Adipocyte (in vitro differentiated cells): ENCODE measurements around the gene ANAPC2.

Experiments used
- DNase-seq: peaks from one replicate; pipeline ENCODE4 v3.0.0-alpha.2; 2015; ENCODE audit warnings: low read depth
- H3K27me3 ChIP-seq: replicated peaks from 2 replicates; pipeline ENCODE4 v1.7.0; 2013; ENCODE audit warnings: mild to moderate bottlenecking, low read length, moderate library complexity; ENCODE audit not compliant: control insufficient read depth, insufficient read depth
- H3K36me3 ChIP-seq: 2 replicates; pipeline ENCODE4 v1.7.0; 2013; ENCODE audit warnings: low read length, mild to moderate bottlenecking, moderate library complexity; ENCODE audit not compliant: control insufficient read depth, insufficient read depth, severe bottlenecking
- H3K4me1 ChIP-seq: 2 replicates; pipeline ENCODE4 v1.7.0; 2013; ENCODE audit warnings: mild to moderate bottlenecking, low read length, moderate library complexity; ENCODE audit not compliant: control insufficient read depth, insufficient read depth
- H3K4me3 ChIP-seq: 2 replicates; pipeline ENCODE4 v1.7.0; 2013; ENCODE audit warnings: mild to moderate bottlenecking, low read length, moderate library complexity
- H3K9ac ChIP-seq: 2 replicates; pipeline ENCODE4 v1.7.0; 2013; ENCODE audit warnings: mild to moderate bottlenecking, low read length, moderate library complexity
- H3K9me3 ChIP-seq: 2 replicates; pipeline ENCODE4 v1.7.0; 2013; ENCODE audit warnings: mild to moderate bottlenecking, low read length, moderate library complexity; ENCODE audit not compliant: control insufficient read depth

ANAPC2 gene

GRCh38 chr9:137224830-137225694 lies 36.7 kb upstream of the ANAPC2 start, which contains the start of gene CYSRT1:
Gene CYSRT1, plus strand, starts transcription at chr9:137225174. Its CDS starts 448 bp downstream, at chr9:137225622.
- no peak for DNase-seq
- H3K4me1 ChIP-seq, result peaks cover 15% of the 10 kb centered on the region

GRCh38 chr9:137223078-137223970 lies 35.0 kb upstream of the ANAPC2 start:
- Histone ChIP-seq H3K9me3 (no peaks in the 10 kb centered on the region), H3K36me3 (no peaks in the 10 kb centered on the region), H3K9ac (peak overlapping the region; percentile 97), H3K4me3 (peak overlapping the region; percentile 92), H3K27me3 (no peaks in the 10 kb centered on the region), H3K4me1 (peaks cover 23% of the 10 kb centered on the region)
- peak; percentile 100 for DNase-seq

More at GRCh38 chr9:137224830-137225694, 36.7 kb upstream of the ANAPC2 start, which contains the start of gene CYSRT1:
- Histone ChIP-seq H3K27me3 (peaks cover 12% of the 10 kb centered on the region), H3K9ac (peak within 1 kb of the TSS; percentile 97), H3K4me3 (peak within 1 kb of the TSS; percentile 92), H3K9me3 (no peaks in the 10 kb centered on the region), H3K36me3 (no peaks in the 10 kb centered on the region)

DNA sequence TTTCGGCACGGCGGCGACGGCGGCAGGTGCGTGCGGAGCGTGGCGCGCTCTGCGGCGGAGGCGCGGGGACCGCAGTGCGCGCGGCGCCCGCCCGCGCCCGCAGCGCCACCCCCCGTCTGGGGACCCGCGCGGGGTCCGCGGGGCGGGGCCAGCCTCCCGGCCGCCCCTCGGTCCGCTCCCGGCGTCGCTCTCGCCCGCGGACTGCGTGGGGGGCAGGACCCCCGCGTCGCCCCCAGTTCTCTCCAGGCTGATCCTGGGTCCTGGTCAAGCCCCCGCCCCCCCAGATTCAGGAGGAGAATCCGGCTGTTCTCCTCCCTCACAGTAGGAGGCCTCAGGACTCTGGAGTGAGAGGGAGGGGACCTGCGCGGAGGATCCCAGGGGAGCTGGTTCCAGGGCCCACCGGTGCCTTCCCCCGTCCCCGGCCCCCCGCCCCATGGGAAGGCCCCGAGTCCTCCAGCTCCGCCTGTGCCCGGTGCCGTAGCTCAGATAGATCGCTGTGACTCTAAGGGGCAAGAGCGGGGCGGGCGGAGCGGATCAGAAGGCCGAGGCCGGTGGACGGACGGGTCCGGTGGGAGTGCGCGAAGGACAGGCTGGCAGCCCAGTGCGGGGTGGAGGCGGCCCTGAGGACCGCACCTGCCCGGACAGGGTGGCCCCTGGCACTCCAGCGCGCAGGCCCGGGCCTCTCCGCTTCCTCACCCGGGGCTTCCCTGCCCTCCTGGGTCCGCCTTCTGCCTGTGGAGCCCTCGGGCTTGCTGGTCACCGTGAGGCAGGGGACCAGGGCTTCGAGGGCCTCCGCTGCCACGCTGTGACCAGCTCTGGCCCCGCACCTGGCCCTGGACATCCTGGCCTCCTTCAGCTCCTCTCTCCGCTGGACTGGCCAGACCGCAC lies 34.1 kb upstream of the ANAPC2 start, which contains the start of gene RNF208:
RNF208 (minus strand) TSS at position 51 of the 888 bp plus-strand sequence. CDS start 1,028 bp downstream, outside the sequence.
- peak within 1 kb of the TSS; percentile 79 for H3K4me3 ChIP-seq
- peak; percentile 48 for DNase-seq

DNA sequence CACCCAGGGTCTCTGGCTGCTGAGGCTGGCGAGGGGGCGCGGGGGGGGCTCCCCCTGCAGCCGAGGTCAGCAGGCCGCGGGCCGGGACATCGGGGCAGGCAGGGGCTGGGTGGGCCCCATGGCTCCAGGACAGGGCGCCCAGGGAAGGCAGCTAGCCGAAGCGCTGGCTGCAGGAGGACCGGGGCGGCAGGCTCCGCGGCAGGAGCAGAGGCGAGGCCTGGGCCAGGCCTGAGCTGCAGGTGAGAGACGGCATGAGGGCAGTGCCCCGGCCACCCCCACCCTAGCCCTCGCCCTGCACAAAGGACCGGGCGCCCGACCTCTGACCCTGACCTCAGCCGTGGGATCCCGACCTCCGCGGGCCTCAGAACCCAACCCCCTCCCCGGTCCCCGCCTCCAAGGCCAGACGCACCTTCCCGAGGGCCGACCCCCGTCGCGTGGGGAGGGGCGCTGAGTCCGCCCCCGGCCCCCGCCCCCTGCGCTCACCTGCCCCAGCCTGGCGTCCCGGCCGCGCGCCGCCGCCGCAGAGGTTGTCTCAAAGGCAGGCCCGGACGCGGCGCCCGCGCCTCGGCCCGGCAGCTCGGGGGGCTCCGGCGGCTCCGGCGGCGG lies 33.2 kb upstream of the ANAPC2 start:
- no peak overlapping the region for H3K9ac ChIP-seq
- H3K9me3 ChIP-seq, result no peaks in the 10 kb centered on the region
- DNase-seq, result no peak
- H3K4me3 ChIP-seq, result no peak overlapping the region
- H3K4me1 ChIP-seq, result peaks cover 31% of the 10 kb centered on the region
- H3K27me3 ChIP-seq, result no peaks in the 10 kb centered on the region
- no peaks in the 10 kb centered on the region for H3K36me3 ChIP-seq

More for the DNA sequence above, 34.1 kb upstream of the ANAPC2 start, which contains the start of gene RNF208:
- Histone ChIP-seq H3K4me1 (peaks cover 28% of the 10 kb centered on the region), H3K27me3 (no peaks in the 10 kb centered on the region), H3K9me3 (no peaks in the 10 kb centered on the region), H3K9ac (peak within 1 kb of the TSS; percentile 73), H3K36me3 (no peaks in the 10 kb centered on the region)

- no peak for DNase-seq
These were observed 32.7 kb upstream of the ANAPC2 start for GRCh38 chr9:137221095-137221505.

DNA sequence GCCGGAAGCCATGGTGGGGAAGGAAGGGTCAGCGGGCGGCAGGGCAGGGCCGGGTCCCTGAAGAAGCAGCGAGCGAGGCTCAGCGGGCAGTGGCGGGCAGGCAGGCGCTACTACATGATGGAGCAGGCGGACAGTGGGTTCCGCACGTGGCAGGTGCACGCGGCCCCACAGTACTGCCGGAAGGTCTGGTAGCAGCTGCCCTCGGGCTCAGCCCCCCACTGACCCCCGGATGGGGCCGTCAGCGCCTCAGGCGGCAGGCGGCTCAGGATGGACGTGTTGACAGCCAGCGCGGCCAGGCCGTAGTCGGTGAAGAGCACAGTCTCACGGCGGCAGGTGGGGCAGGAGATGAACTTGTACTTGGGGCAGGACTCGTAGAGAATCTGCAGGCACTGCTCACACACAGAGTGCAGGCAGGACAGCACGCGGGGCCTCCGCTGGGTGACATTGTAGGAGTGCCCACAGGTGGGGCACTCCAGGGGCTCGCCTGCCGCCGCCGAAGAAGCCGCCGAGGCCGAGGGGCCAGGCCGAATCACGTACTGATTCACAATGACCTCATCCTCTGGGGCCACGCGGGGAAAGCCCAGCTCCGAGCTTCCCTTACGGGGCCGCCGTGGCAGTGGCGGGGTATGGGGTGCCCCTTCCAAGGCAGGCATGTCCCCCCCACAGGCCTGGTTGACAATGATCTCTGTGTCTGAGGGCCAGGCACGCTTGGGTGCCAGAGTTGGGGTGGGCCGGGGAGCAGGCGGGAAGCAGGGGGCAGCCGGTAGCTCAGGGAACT lies 32.1 kb upstream of the ANAPC2 start:
- Histone ChIP-seq H3K9me3 (no peaks in the 10 kb centered on the region), H3K27me3 (no peaks in the 10 kb centered on the region), H3K4me3 (no peak overlapping the region), H3K4me1 (peaks cover 32% of the 10 kb centered on the region), H3K9ac (no peak overlapping the region), H3K36me3 (no peaks in the 10 kb centered on the region)
- DNase-seq, result no peak

More at GRCh38 chr9:137221095-137221505, 32.7 kb upstream of the ANAPC2 start:
- Histone ChIP-seq H3K9me3 (no peaks in the 10 kb centered on the region), H3K9ac (no peak overlapping the region), H3K36me3 (no peaks in the 10 kb centered on the region), H3K4me1 (peaks cover 32% of the 10 kb centered on the region), H3K27me3 (no peaks in the 10 kb centered on the region), H3K4me3 (no peak overlapping the region)

- no peak for DNase-seq
- H3K9me3 ChIP-seq, result no peaks in the 10 kb centered on the region
- H3K27me3 ChIP-seq, result no peaks in the 10 kb centered on the region
- H3K36me3 ChIP-seq, result peaks cover 2% of the 10 kb centered on the region
- H3K4me3 ChIP-seq, result no peak overlapping the region
- H3K9ac ChIP-seq, result no peak overlapping the region
- H3K4me1 ChIP-seq, result peaks cover 32% of the 10 kb centered on the region
These were observed 31.5 kb upstream of the ANAPC2 start for GRCh38 chr9:137219757-137220316.

DNA sequence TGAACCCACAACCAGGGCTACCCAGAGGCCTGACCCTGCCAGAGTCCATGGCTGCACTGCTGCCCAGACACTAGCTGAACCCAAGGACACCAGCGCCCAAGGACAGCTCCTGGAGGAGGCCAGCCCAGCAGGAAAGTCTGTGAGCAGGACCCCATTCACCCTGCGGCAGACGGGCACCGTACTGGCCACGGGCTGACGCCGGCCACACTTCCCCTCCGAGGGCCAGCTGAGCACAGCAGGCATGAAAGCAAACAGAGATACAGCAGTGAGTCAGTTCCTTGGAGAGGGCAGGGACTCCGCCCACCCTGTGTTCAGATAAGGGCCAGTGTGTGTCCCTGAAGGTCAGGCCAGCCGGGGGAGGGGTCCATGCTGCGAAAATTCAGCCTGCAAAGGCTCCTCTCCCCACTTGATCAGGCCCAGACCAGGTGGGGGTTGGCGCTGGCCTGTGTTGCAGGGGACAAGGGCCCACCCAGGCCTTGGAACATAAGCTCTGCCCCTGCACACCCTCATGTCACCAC lies 30.5 kb upstream of the ANAPC2 start:
- peaks cover 28% of the 10 kb centered on the region for H3K4me1 ChIP-seq
- H3K9ac ChIP-seq, result peak overlapping the region; percentile 38
- no peak for DNase-seq
- H3K36me3 ChIP-seq, result peaks cover 9% of the 10 kb centered on the region
- no peaks in the 10 kb centered on the region for H3K27me3 ChIP-seq
- H3K4me3 ChIP-seq, result no peak overlapping the region
- no peaks in the 10 kb centered on the region for H3K9me3 ChIP-seq

DNA sequence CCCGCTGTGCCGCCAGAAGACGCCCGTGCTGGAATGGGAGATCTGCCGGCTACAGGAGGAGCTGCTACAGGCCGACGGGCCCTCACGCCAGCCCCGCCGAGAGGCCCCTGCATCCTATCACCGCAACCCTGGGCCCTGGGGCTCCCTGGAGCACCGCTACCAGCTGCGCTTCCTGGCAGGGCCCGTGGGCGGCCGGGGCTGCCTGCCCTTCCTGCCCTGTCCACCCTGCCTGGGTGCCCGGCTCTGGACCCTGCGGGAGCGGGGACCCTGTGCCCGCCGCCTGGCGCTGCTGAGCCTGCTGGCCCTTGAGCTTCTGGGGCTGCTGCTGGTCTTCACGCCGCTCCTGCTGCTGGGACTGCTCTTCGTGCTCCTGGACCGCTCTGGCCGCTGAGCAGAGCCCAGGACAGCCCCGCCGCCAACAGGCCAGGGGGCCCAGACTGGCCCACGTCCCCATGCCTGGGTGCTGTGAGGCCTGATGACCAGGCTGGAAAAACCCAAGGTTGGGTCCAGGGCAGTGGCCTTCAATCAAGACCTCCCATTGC lies 29.9 kb upstream of the ANAPC2 start:
- no peaks in the 10 kb centered on the region for H3K9me3 ChIP-seq
- no peaks in the 10 kb centered on the region for H3K27me3 ChIP-seq
- peaks cover 28% of the 10 kb centered on the region for H3K4me1 ChIP-seq
- H3K4me3 ChIP-seq, result no peak overlapping the region
- H3K36me3 ChIP-seq, result peaks cover 9% of the 10 kb centered on the region
- no peak for DNase-seq
- peak overlapping the region; percentile 51 for H3K9ac ChIP-seq
